GM12878 (cell line): ENCODE measurements around the gene GMDS. TPM values are rescaled to one million over a fixed set of nuclear protein-coding genes. Genes with fewer than 3 reads are reported as not detected.

Experiments
- ATAC-seq: fragments of 200-7000 bp; cut with Tn5 transposase; 3 replicates; pipeline ENCODE4 v1.9.1; 2020; ENCODE audit warnings: mild to moderate bottlenecking, moderate library complexity
- BruUV-seq: library from RNA; stranded (reverse); fragments of 400-500 nt; replicated peaks from 2 replicates; lab custom pipeline; 2021; lab: Mats Ljungman, UMichigan
- CTCF ChIA-PET: fragments of 300-600 bp; sonication (Branson Sonifier 250); formaldehyde crosslinking; extraction: SDS; loops from one replicate; lab custom pipeline; 2021; ENCODE audit warnings: inconsistent platforms; lab: Yijun Ruan, JAX
- POLR2A ChIA-PET: fragments of 350-600 bp; formaldehyde crosslinking; extraction: SDS; loops from one replicate; lab custom pipeline; 2021; ENCODE audit warnings: inconsistent platforms; lab: Charles Lee
- RAD21 ChIA-PET: fragments of 300-600 bp; sonication (Branson Sonifier 250); formaldehyde crosslinking; loops from one replicate; lab custom pipeline; 2023; ENCODE audit warnings: antibody characterized with exemption; ENCODE audit not compliant: unreplicated experiment; lab: Charles Lee
- SMC1A ChIA-PET: fragments of 300-600 bp; sonication (Branson Sonifier 250); formaldehyde crosslinking; loops from one replicate; lab custom pipeline; 2023; ENCODE audit not compliant: unreplicated experiment, uncharacterized antibody; lab: Charles Lee
- DNase-seq: peaks from one replicate; pipeline ENCODE4 v3.0.0-alpha.2; 2011; ENCODE audit warnings: low read depth, low spot score
- FAIRE-seq: peaks from 3 replicates; lab custom pipeline; 2011; peaks lifted over from hg19 to GRCh38; lab: Jason Lieb, UNC
- H2AFZ ChIP-seq: 2 replicates; pipeline ENCODE4 v1.6.0; 2011; ENCODE audit warnings: low read depth, low read length, control low read depth; ENCODE audit not compliant: control insufficient read depth
- H3K27ac ChIP-seq: 2 replicates; pipeline ENCODE4 v1.5.1; 2011; ENCODE audit warnings: control low read depth; ENCODE audit not compliant: control insufficient read depth, insufficient read depth
- H3K27me3 ChIP-seq, 2 experiments: replicated peaks in 1 of 2; 2 replicates each; pipeline versions ENCODE4 v1.6.0 to v1.6.1; 2011; ENCODE audit warnings: low read length in 1 of 2; ENCODE audit not compliant: control insufficient read depth in 2 of 2, insufficient read depth in 2 of 2
- H3K36me3 ChIP-seq, 2 experiments: 2 replicates each; pipeline ENCODE4 v1.5.1; 2011; ENCODE audit warnings: low read length in 1 of 2; ENCODE audit not compliant: control insufficient read depth in 2 of 2, insufficient read depth in 2 of 2
- H3K4me1 ChIP-seq: 2 replicates; pipeline ENCODE4 v1.6.1; 2011; ENCODE audit warnings: mild to moderate bottlenecking, low read length, moderate library complexity, mixed read lengths; ENCODE audit not compliant: control insufficient read depth, insufficient read depth
- H3K4me2 ChIP-seq: 2 replicates; pipeline ENCODE4 v1.6.0; 2011; ENCODE audit warnings: control low read depth; ENCODE audit not compliant: control insufficient read depth, insufficient read depth
- H3K4me3 ChIP-seq: fragments of 200-600 bp; sonication (generic); 2 replicates; pipeline ENCODE4 v1.5.1; 2016
- H3K79me2 ChIP-seq: 2 replicates; pipeline ENCODE4 v1.6.0; 2011; ENCODE audit warnings: low read length; ENCODE audit not compliant: control insufficient read depth, insufficient read depth
- H3K9ac ChIP-seq: 2 replicates; pipeline ENCODE4 v1.8.0; 2011; ENCODE audit warnings: low read length, control low read depth, mixed read lengths; ENCODE audit not compliant: control insufficient read depth, insufficient read depth
- H3K9me3 ChIP-seq: replicated peaks from 3 replicates; pipeline ENCODE4 v1.5.1; 2011; ENCODE audit warnings: mild to moderate bottlenecking, low read length; ENCODE audit not compliant: control insufficient read depth, insufficient read depth
- H4K20me1 ChIP-seq: 2 replicates; pipeline ENCODE4 v1.6.0; 2011; ENCODE audit not compliant: control insufficient read depth, insufficient read depth
- EED ChIP-seq: sonication (generic); IDR thresholded peaks from 2 replicates; pipeline ENCODE4 v1.6.1; 2016; ENCODE audit warnings: antibody characterized with exemption, low read depth
- FOXM1 ChIP-seq: IDR thresholded peaks from 2 replicates; pipeline ENCODE4 v1.6.1; 2012; ENCODE audit warnings: low read depth, mild to moderate bottlenecking, inconsistent platforms, low read length, moderate library complexity
- KLF5 ChIP-seq: fragments of 450-650 bp; IDR thresholded peaks from 2 replicates; pipeline ENCODE4 v1.6.1; 2014; ENCODE audit warnings: mild to moderate bottlenecking; ENCODE audit not compliant: partially characterized antibody
- RAD51 ChIP-seq: fragments of 450-650 bp; IDR thresholded peaks from 2 replicates; pipeline ENCODE4 v1.6.1; 2016; ENCODE audit warnings: moderate library complexity, mild to moderate bottlenecking, inconsistent platforms
- ZBED1 ChIP-seq: IDR thresholded peaks from 2 replicates; pipeline ENCODE4 v1.6.1; 2016; ENCODE audit warnings: borderline replicate concordance
- ZNF24 ChIP-seq: fragments of 450-650 bp; IDR thresholded peaks from 2 replicates; pipeline ENCODE4 v1.6.1; 2017; ENCODE audit warnings: antibody characterized with exemption, mild to moderate bottlenecking
- WGBS: methylation state at CpG from one replicate; pipeline ENCODE4 v1.1.6; 2016; ENCODE audit warnings: low lambda C conversion rate; ENCODE audit not compliant: insufficient replicate concordance, insufficient coverage; ENCODE audit errors: missing lambda C conversion rate; 5-methylcytosine and 5-hydroxymethylcytosine counted together
- in situ Hi-C: fragments of 300-500 bp; cut with MboI; formaldehyde crosslinking; loops from 9 replicates; pipeline ENCODE4 v1.14.3; 2018; ENCODE audit warnings: mixed read lengths
- intact Hi-C: fragments of 100-400 bp; cut with micrococcal nuclease; formaldehyde crosslinking; loops from one replicate; pipeline ENCODE4 v1.14.2; 2022; ENCODE audit not compliant: unreplicated experiment
- polyA plus RNA-seq, 11 experiments: library from polyadenylated mRNA; depleted of rRNA in 4 of 11; unstranded in 6 of 11; stranded (reverse) in 5 of 11; fragments of >200 nt; fragmentation: Nextera tagmentation in 4 of 11; fragmentation: Illumina TruSeq in 1 of 11; extraction: Ambion mirVana in 4 of 11; extraction: Trizol in 1 of 11; gene quantifications; 1 replicate in 1 of 11; 2 replicates in 10 of 11; pipeline versions ENCODE4 v1.2.1 to v1.2.3, GENCODE V29; 2011 to 2016; ENCODE audit warnings: inconsistent platforms in 2 of 11, missing spikeins in 2 of 11, low read depth in 1 of 11
- total RNA-seq, 4 experiments: library from RNA; depleted of rRNA in 3 of 4; stranded (reverse); fragments of >200 nt in 3 of 4; fragmentation: Illumina TruSeq in 1 of 4; extraction: Trizol in 1 of 4; gene quantifications; 2 replicates each; pipeline versions ENCODE4 v1.2.1 to v1.2.3, GENCODE V29; 2013 to 2021
- TF ChIP-seq, protein P1 (sequence below): IDR thresholded peaks from 2 replicates; pipeline ENCODE4 v1.6.1; 2012; ENCODE audit warnings: low read depth, low read length, improper control_type of control experiment
- TF ChIP-seq, protein P2 (sequence below): fragments of 450-650 bp; IDR thresholded peaks from 2 replicates; pipeline ENCODE4 v1.6.1; 2017; ENCODE audit warnings: mild to moderate bottlenecking

GMDS gene
- total and polyA plus RNA-seq, 10 of the 15 experiments (the other 5 are each of a cell fraction or from before 2014, with no cell fraction given), result 0.61 to 53.8 (median 29.3) TPM

DNA sequence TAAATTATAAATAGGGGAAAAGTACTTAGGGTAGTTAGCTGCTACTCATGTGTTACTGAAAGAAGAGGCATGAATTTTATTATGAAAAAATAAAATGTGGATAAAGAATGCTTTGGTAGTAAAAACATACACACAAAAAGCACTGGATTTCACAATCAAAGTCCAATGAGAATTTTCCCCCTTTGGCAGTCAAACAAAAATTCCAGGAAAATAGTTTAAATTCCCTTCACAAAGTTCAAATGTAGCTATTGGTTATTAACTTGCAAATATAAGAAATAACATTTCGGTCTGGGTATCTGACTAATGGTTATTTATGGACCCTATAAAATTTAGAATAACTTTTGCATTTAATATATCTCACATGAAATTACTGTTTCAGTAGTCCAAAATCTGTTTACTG is 425.2 kb downstream of the GMDS start:
- RAD21 ChIA-PET, result no interaction called here
- H3K4me1 ChIP-seq, result no peaks in the 10 kb centered on the region
- no peak overlapping the region for H3K27ac ChIP-seq
- H3K27me3 ChIP-seq, result no peaks in the 10 kb centered on the region
- DNase-seq (no peak), FAIRE-seq (no peak), ATAC-seq (no peak)
- SMC1A ChIA-PET, result interaction anchor here (0.7 to 1.0 kb wide), 3 partner anchors 18 to 1319 kb away, joined by 3 read pairs; no protein-coding TSS in a partner anchor
- no TSS peak for BruUV-seq
- H2AFZ ChIP-seq, result no peak overlapping the region
- no peak overlapping the region for H3K4me2 ChIP-seq
- no peak for TF ChIP-seq ZBED1
- no peak for TF ChIP-seq ZNF24
- TF ChIP-seq, protein P1, sequence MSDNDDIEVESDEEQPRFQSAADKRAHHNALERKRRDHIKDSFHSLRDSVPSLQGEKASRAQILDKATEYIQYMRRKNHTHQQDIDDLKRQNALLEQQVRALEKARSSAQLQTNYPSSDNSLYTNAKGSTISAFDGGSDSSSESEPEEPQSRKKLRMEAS, result no peak
- no peak for TF ChIP-seq KLF5
- no peak for TF ChIP-seq RAD51
- no peak for TF ChIP-seq EED
- no peak for TF ChIP-seq FOXM1
- TF ChIP-seq, protein P2, sequence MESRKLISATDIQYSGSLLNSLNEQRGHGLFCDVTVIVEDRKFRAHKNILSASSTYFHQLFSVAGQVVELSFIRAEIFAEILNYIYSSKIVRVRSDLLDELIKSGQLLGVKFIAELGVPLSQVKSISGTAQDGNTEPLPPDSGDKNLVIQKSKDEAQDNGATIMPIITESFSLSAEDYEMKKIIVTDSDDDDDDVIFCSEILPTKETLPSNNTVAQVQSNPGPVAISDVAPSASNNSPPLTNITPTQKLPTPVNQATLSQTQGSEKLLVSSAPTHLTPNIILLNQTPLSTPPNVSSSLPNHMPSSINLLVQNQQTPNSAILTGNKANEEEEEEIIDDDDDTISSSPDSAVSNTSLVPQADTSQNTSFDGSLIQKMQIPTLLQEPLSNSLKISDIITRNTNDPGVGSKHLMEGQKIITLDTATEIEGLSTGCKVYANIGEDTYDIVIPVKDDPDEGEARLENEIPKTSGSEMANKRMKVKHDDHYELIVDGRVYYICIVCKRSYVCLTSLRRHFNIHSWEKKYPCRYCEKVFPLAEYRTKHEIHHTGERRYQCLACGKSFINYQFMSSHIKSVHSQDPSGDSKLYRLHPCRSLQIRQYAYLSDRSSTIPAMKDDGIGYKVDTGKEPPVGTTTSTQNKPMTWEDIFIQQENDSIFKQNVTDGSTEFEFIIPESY, result no peak
- in situ Hi-C loops (no loop called here), intact Hi-C loops (no loop called here)
- H3K36me3 ChIP-seq, result no peaks in the 10 kb centered on the region
- POLR2A ChIA-PET, result no interaction called here
- H3K9me3 ChIP-seq, result no peaks in the 10 kb centered on the region
- no peaks in the 10 kb centered on the region for H3K79me2 ChIP-seq
- no peak overlapping the region for H3K9ac ChIP-seq
- H3K4me3 ChIP-seq, result no peak overlapping the region
- 95% methylated on average over 1 of the region's 1 CpG for WGBS
- H4K20me1 ChIP-seq, result no peaks in the 10 kb centered on the region
- CTCF ChIA-PET, result interaction anchor here (0.6 to 1.2 kb wide), 4 partner anchors 12 to 815 kb away, joined by 3 read pairs; no protein-coding TSS in a partner anchor
